PC-3 (cell line): ENCODE measurements around the gene JAKMIP2. TPM values are rescaled to one million over a fixed set of nuclear protein-coding genes. Genes with fewer than 3 reads are reported as not detected.

Source experiments
- ATAC-seq: fragments of 200-7000 bp; cut with Tn5 transposase; 2 replicates; pipeline ENCODE4 v1.9.1; 2020; ENCODE audit warnings: mild to moderate bottlenecking, moderate library complexity
- BruUV-seq: library from RNA; stranded (reverse); fragments of 400-500 nt; replicated peaks from 2 replicates; lab custom pipeline; 2021; lab: Mats Ljungman, UMichigan
- CTCF ChIA-PET: fragments of 300-600 bp; sonication (Branson Sonifier 250); formaldehyde crosslinking; loops from one replicate; lab custom pipeline; 2022; ENCODE audit warnings: antibody characterized with exemption; lab: Charles Lee
- POLR2A ChIA-PET: fragments of 300-600 bp; sonication (Branson Sonifier 250); formaldehyde crosslinking; loops from one replicate; lab custom pipeline; 2022; ENCODE audit warnings: antibody characterized with exemption; ENCODE audit not compliant: unreplicated experiment; lab: Charles Lee
- DNase-seq: peaks from one replicate; pipeline ENCODE4 v3.0.0-alpha.2; 2015
- H2AFZ ChIP-seq: fragments of 300-600 bp; sonication (generic); 2 replicates; pipeline ENCODE4 v1.6.0; 2016; ENCODE audit warnings: antibody characterized with exemption, low read length
- H3F3A ChIP-seq: fragments of 300-600 bp; sonication (generic); one replicate; pipeline ENCODE4 v1.6.0; 2017; ENCODE audit warnings: antibody characterized with exemption, low read length, control low read depth, mild to moderate bottlenecking; ENCODE audit not compliant: unreplicated experiment
- H3K27ac ChIP-seq: fragments of 300-600 bp; sonication (generic); 2 replicates; pipeline ENCODE4 v1.5.1; 2016; ENCODE audit warnings: mild to moderate bottlenecking, low read length
- H3K27me3 ChIP-seq: fragments of 300-600 bp; sonication (generic); 2 replicates; pipeline ENCODE4 v1.6.1; 2016; ENCODE audit warnings: low read length, mixed read lengths
- H3K36me3 ChIP-seq: fragments of 300-600 bp; sonication (generic); 2 replicates; pipeline ENCODE4 v1.6.1; 2016; ENCODE audit warnings: low read depth, mixed run types, low read length, mixed read lengths
- H3K4me1 ChIP-seq: fragments of 300-600 bp; sonication (generic); 2 replicates; pipeline ENCODE4 v1.5.1; 2016; ENCODE audit warnings: low read length; ENCODE audit not compliant: insufficient read depth
- H3K4me2 ChIP-seq: fragments of 300-600 bp; sonication (generic); 2 replicates; pipeline ENCODE4 v1.6.0; 2016; ENCODE audit warnings: low read length
- H3K4me3 ChIP-seq: fragments of 300-600 bp; sonication (generic); 2 replicates; pipeline ENCODE4 v1.5.1; 2016; ENCODE audit warnings: mild to moderate bottlenecking, low read length, mixed read lengths
- H3K79me2 ChIP-seq: fragments of 300-600 bp; sonication (generic); 2 replicates; pipeline ENCODE4 v1.6.1; 2017; ENCODE audit warnings: low read length, mixed read lengths
- H3K9ac ChIP-seq: fragments of 300-600 bp; sonication (generic); 2 replicates; pipeline ENCODE4 v1.6.0; 2016; ENCODE audit warnings: mild to moderate bottlenecking, low read length
- H3K9me2 ChIP-seq: fragments of 300-600 bp; sonication (generic); replicated peaks from 2 replicates; pipeline ENCODE4 v1.6.1; 2016; ENCODE audit warnings: mixed run types, low read length, mixed read lengths
- H3K9me3 ChIP-seq: fragments of 300-600 bp; sonication (generic); 2 replicates; pipeline ENCODE4 v1.6.1; 2016; ENCODE audit warnings: low read length, mixed read lengths
- H4K20me1 ChIP-seq: fragments of 300-600 bp; sonication (generic); 2 replicates; pipeline ENCODE4 v1.6.1; 2016; ENCODE audit warnings: low read length, mixed read lengths
- CTCF ChIP-seq: fragments of 300-600 bp; sonication (generic); conservative IDR thresholded peaks from 2 replicates; pipeline ENCODE4 v1.5.1; 2017; ENCODE audit warnings: antibody characterized with exemption, low read depth, mild to moderate bottlenecking, low read length
- EZH2 ChIP-seq: fragments of 300-600 bp; sonication (generic); IDR thresholded peaks from one replicate; pipeline ENCODE4 v1.6.1; 2017; ENCODE audit warnings: antibody characterized with exemption, mild to moderate bottlenecking, low read length; ENCODE audit not compliant: unreplicated experiment
- EZH2phosphoT487 ChIP-seq: fragments of 300-600 bp; sonication (generic); IDR thresholded peaks from 2 replicates; pipeline ENCODE4 v1.6.1; 2018; ENCODE audit warnings: mild to moderate bottlenecking, antibody characterized with exemption, low read length, borderline replicate concordance
- intact Hi-C: fragments of 100-400 bp; cut with micrococcal nuclease; formaldehyde crosslinking; loops from 2 replicates; pipeline ENCODE4 v1.9.0; 2023
- total RNA-seq: library from RNA; depleted of rRNA; stranded (reverse); fragments of >200 nt; gene quantifications from 2 replicates; pipeline ENCODE4 v1.2.3, GENCODE V29; 2014

The JAKMIP2 gene
- total RNA-seq, 1 experiment from 2014 or later = 0.15 TPM

GRCh38 chr5:147628058-147628895 is 154.3 kb downstream of the JAKMIP2 start:
- peak; percentile 96 for ATAC-seq
- peak; percentile 97 for DNase-seq
- no TSS peak for BruUV-seq
- intact Hi-C loops = loop anchor here (1.0 to 5.0 kb wide), 4 partner anchors 47 to 307 kb away; no protein-coding TSS in a partner anchor
- H3K4me3 ChIP-seq = no peak overlapping the region
- POLR2A ChIA-PET = interaction anchor here (0.6 kb wide), 1 partner anchor 124 kb away, joined by 4 read pairs; no protein-coding TSS in a partner anchor
- no peak overlapping the region for H2AFZ ChIP-seq
- H3K9ac ChIP-seq = no peak overlapping the region
- H3K27me3 ChIP-seq = no peaks in the 10 kb centered on the region
- no peaks in the 10 kb centered on the region for H3F3A ChIP-seq
- no peaks in the 10 kb centered on the region for H3K9me3 ChIP-seq
- CTCF ChIA-PET = interaction anchor here (1.1 to 1.8 kb wide), 4 partner anchors 52 to 230 kb away, joined by 3 to 14 read pairs (median 6); no protein-coding TSS in a partner anchor
- H3K36me3 ChIP-seq = no peaks in the 10 kb centered on the region
- no peaks in the 10 kb centered on the region for H4K20me1 ChIP-seq
- no peak overlapping the region for H3K27ac ChIP-seq
- H3K79me2 ChIP-seq = no peaks in the 10 kb centered on the region
- H3K4me1 ChIP-seq = no peaks in the 10 kb centered on the region
- TF ChIP-seq EZH2phosphoT487 (no peak), CTCF (peak; percentile 95)
- no peaks in the 10 kb centered on the region for H3K9me2 ChIP-seq
- no peak overlapping the region for H3K4me2 ChIP-seq

- intact Hi-C loops = loop anchor here (5.0 kb wide), 1 partner anchor 66 kb away; no protein-coding TSS in a partner anchor
- no peak overlapping the region for H3K9ac ChIP-seq
Measured at GRCh38 chr5:147626464-147626863, 156.1 kb downstream of the JAKMIP2 start.

More at GRCh38 chr5:147626464-147626863, 156.1 kb downstream of the JAKMIP2 start:
- 0 out of 2 replicates have a peak, but pooled peaks cover 5% of the 10 kb centered on the region for H3K9me3 ChIP-seq
- no peak overlapping the region for H3K4me2 ChIP-seq
- no peak for ATAC-seq
- DNase-seq = no peak
- H3K27ac ChIP-seq = no peak overlapping the region
- H3K79me2 ChIP-seq = no peaks in the 10 kb centered on the region
- ChIA-PET POLR2A (no interaction called here), CTCF (no interaction called here)
- H3K36me3 ChIP-seq = no peaks in the 10 kb centered on the region
- TF ChIP-seq CTCF (no peak), EZH2 (no peak), EZH2phosphoT487 (no peak)
- no peak overlapping the region for H3K4me3 ChIP-seq
- H4K20me1 ChIP-seq = no peaks in the 10 kb centered on the region
- H3K27me3 ChIP-seq = no peaks in the 10 kb centered on the region
- no peaks in the 10 kb centered on the region for H3F3A ChIP-seq
- H2AFZ ChIP-seq = no peak overlapping the region
- H3K4me1 ChIP-seq = no peaks in the 10 kb centered on the region
- BruUV-seq = no TSS peak
- H3K9me2 ChIP-seq = no peaks in the 10 kb centered on the region
